HG03025 (cell line): ENCODE results near the gene SUSD3.

Source experiments
- ATAC-seq: cut with Tn5 transposase; IDR thresholded peaks from one replicate; pipeline ENCODE4 v1.9.1; 2021; ENCODE audit warnings: mild to moderate bottlenecking, moderate library complexity; ENCODE audit not compliant: unreplicated experiment, low FRiP score

Gene SUSD3

DNA sequence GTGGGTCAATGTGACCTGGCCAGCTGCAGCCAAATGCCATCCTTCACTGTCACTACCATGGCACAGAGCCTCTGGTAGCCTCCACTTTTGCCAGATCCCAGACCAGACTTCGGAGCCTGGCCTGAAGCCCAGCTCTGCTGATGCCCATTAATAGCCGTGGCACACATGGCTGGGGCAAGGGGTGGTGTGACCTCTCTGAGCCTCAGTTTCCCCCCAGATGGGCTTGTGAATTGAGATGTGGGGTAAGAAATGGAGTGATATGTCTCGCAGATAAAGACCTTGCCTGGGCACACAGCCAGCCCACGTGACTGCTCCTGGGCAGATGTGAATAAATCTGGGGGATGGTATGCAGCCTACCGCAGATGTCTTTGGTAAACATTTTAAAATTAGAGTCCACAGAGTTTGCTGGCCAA is 13.9 kb downstream of the SUSD3 start:
- no peak for ATAC-seq

GRCh38 chr9:93076101-93076791 is 17.7 kb downstream of the SUSD3 start:
- no peak for ATAC-seq

GRCh38 chr9:93076792-93077128 is 18.3 kb downstream of the SUSD3 start:
- no peak for ATAC-seq

GRCh38 chr9:93077367-93077766 is 18.9 kb downstream of the SUSD3 start:
- no peak for ATAC-seq

DNA sequence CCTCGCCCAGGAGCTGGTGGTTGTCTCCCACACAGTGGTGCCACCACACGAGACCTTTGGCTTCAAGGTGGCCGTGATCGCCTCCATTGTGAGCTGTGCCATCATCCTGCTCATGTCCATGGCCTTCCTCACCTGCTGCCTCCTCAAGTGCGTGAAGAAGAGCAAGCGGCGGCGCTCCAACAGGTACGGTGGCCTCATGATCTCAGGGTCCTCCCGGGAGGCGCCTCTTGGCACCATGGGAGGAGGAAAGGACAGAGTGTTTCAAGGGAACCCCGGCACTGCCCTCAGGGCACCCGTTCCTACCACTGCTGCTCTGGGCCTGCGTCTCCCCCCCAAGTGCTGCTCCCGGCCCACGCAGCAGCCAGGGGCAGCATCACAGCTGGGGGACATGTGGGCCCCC is 19.3 kb downstream of the SUSD3 start:
- no peak for ATAC-seq

GRCh38 chr9:93079371-93079770 is 20.9 kb downstream of the SUSD3 start:
- no peak for ATAC-seq

DNA sequence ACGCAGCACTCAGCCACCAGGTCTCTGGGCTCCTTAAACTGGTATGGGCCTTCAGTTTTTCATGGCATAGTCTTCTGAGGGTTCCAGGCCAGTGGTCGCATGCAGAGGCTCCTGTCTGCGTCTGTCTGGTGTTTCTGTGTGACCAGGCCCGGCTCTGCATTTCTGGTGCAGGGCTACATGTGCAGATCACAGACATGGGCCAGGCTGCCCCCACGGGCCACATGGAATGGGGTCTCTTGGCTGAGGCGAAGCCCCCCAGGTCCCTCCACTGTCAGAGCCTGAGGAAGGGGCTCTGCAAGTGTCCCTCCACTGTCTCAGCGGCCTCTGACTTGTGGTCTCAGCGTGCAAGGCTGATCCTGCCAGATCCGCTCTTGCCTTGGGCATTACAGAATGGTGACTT is 21.9 kb downstream of the SUSD3 start:
- ATAC-seq: no peak

DNA sequence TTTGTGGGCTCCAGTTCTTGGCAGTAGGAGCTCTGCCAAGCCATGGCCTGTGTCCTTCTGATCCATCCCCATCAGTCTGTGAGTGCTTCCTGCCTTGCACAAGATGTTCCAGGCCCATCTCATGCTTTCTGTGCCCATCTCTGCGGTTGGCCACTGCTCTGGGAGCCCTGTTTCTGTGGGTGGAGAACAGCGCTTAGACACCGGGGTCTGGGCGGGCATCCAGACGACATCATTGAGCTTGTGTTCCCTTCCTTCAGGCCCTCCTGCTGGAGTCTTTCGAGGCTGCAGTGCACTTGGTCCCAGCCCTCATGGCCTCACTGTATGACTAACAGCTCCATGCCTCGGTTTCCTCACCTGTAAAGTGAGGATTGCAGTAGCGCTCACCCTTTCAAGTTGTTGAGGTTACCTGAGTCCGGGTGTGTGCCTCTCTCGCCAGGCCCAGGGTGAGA is 22.6 kb downstream of the SUSD3 start:
- ATAC-seq: no peak

DNA sequence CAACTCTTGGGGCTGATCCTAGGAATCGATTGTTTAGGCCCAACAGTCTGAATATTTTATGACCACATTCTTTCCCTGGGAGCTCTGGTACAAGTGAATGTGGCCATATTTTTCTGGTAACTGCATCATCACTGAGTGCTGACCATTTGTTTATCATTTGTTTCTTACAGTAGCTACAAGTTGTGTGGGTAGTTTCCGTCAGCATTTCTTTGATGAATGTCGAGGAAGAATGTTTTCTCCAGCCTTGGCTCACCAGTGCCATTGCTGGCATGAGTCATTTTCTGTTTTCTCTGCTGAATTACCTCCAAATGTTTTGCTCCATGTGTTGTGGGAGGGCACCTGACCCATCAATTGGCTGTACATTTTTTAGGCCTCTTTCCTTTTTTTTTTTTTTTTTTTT is 23.4 kb downstream of the SUSD3 start:
- ATAC-seq: no peak

DNA sequence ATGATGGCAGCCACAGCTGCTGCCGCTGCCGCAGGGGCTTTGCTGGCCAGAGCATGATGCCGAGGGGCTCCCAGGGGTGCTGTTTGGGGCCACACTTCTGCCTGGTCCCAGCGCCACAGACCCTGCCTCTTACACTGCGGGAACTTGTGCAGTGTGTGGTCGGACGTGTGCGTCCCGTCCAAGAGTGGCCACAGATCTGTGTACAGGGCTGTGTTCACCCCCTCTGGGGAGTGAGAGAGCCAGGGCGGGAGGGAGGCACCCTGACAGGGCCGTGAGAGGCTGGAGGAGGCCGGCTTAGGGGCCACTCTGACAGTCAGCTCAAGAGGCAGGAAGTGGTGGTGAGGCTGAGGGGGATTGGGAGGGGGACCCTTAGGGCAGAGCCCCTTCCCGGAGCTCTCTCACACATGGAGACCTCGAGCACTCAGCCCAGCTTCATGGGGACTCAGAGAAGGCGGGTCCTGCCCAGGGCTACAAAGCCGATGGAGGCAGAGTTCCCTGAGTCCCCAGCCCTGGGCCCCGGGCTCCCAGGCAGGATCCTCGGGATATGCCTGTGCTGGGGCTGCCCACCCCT is 24.4 kb downstream of the SUSD3 start:
- ATAC-seq: no peak

DNA sequence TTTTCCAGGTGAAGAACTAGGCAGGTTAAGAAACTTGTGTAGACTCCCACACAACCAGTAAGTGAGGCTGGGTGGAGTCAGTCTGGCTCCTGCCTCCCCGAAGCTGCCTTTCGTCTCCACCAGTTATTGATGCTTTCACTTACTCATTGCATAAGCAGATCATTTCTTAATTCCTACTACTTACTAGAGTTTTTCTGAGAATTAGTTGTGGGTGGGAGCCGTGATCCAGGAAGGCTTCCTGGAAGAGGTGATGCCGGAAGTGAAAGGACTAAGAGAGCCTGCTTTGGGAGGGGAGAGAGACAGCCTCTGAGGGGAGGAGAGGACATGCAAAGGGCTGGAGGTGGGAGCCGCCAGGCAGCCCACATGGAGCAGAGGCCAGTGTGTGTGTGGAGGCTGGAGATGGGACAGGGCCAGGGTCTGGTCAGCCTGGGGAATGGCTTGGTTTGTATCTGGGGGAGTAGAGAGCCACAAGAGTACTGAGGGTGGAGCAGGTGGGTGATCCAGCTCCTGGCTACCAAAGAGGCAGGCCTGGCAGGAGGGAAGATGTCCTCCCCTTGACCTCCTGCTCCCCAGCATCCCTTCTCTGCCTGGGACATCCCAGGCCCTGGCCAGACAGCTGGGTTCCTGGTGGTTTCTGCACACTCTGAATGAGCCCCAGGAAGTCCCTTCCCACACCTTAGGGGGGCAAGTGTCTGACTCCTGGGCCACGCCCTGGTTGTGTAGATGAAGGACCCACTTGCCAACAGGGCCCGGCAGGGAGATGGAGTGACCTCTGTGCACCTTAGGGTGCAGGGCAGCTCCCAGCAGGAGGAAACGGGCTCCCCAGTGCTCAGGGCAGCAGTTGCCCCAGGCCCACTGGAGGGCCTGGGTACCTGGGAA is 25.3 kb downstream of the SUSD3 start:
- ATAC-seq: no peak

DNA sequence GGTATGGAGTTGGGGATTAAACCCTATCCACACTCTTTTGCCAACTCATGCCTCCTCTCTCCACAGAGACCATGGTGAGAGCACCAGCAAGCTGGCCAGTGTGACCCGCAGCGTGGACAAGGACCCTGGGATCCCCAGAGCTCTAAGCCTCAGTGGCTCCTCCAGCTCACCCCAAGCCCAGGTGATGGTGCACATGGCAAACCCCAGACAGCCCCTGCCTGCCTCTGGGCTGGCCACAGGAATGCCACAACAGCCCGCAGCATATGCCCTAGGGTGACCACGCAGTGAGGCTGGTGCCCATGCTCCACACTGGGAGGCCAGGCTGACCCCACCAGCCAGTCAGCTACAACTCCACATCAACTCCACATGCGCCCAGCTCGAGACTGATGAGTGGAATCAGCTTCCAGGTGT is 26.0 kb downstream of the SUSD3 start:
- no peak for ATAC-seq

GRCh38 chr9:93085676-93086075 is 27.2 kb downstream of the SUSD3 start:
- ATAC-seq: no peak

DNA sequence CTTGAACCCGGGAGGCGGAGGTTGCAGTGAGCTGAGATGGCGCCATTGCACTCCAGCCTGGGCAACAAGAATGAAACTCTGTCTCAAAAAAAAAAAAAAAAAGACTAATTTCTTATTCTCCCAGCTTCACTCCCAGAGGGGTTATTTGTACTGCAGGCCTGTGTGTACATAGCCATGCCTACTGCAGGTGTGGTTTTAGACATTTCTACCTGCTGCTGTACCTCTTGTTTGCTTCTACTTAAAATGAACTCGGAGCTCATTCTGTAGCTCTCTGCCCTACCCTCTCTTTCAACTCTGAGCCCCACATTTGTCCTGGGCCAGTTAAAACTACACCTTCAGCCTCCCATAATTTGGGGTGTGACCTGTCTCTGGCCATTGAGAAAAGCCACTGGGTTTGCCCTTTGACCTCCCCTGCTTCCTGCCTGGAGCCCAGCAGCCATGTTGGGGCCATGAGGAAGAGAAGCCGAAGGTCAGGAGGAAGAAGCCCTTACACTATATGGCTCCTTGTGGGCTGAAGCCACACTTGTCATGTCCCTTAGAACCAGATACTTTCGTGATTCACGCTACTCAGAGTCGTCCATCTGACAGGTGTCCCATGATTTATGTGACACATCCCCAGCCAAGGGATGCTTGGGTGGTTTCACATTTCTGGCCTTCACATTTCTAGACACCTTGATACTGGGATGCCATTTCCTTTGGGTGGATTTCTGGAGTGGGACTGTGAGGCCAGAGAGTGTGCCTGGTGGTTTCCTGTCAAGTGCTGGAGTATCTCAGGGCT is 28.1 kb downstream of the SUSD3 start:
- ATAC-seq: no peak

- ATAC-seq: no peak
Observed at GRCh38 chr9:93087971-93088655, 29.6 kb downstream of the SUSD3 start.

- ATAC-seq: no peak
Observed at GRCh38 chr9:93088656-93089015, 30.1 kb downstream of the SUSD3 start.

DNA sequence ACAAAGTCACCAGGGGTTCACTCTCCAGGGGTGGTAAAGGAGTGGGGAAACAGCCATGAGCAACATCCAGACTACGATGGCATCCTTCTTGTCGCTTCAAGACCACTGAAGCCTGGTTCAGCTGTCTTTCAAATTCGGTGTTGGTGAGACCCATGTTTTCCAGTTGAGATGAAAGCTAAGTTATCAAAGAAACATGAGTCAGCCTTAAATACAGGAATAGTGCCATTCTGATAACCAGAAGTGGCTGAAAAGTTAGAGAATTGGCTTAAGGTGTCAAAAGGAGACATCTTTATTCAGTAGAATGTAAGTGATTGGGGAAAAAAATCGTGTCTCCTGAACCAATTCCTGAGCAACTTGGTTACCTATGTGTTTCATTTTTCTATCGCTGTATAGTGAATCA is 30.5 kb downstream of the SUSD3 start:
- no peak for ATAC-seq

- ATAC-seq: no peak
Observed at GRCh38 chr9:93089481-93089991, 31.0 kb downstream of the SUSD3 start.

GRCh38 chr9:93090091-93090655 is 31.7 kb downstream of the SUSD3 start:
- no peak for ATAC-seq

DNA sequence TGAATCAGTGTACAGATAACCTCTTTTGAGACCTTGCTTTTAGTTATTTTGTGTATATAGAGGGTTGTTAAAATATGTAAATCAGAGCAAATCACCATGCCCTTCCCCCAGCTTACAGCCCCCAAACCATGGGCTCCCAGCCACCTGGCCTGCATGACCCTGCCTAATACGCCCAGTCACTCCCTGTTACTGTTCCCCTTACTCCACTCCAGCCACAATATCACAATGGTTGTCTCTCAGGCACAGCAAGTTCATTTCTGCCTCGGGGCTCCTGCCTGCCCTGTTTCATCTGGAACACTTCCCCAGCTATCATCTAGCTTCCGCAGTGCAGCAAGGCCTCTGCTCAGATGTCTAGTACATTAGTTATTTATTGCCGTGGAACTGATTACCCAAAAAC is 32.6 kb downstream of the SUSD3 start:
- no peak for ATAC-seq
